ENCODE data around the gene OBP2B.
"Not testable (repeated sequence)": the region's sequence is repeated elsewhere in the genome, so short reads cannot be mapped to it uniquely, and the experiment has no call there.

The OBP2B gene

DNA sequence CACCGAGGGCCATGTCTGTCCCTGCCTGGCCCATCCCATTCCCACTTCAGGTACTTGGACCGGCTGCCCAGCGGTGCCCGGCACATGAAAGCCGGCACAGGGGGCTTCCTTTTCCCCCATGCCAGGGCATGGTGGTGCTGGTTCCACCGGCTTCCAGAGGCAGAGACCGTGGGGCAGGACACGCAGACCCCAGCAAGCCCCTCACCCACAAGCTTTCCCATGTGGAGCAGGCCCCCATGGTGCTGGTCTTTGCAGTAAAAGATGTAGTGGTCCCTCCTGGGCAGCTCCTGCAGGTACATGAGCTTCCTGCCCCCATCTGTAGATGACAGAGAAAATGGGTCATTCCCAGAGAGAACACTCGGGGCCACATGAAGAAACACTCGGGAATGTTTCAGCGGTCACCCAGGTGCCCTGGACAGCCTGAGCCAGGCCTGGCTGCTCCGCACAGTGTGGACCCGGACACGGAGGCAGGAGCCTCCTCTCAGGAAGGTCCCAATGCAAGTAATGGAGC is 2.0 kb downstream of the OBP2B start:
- Histone ChIP-seq H3K27ac (ENCODE audit: low read length) (no peak overlapping the region), H3K4me3 (ENCODE audit: low read length) (no peak overlapping the region), H3K36me3 (ENCODE audit: control insufficient read depth, insufficient read depth, low read length) (no peaks in the 10 kb centered on the region), H3K27me3 (ENCODE audit: control insufficient read depth, insufficient read depth, low read length) (peaks cover 9% of the 10 kb centered on the region), H3K9me3 (ENCODE audit: control insufficient read depth, insufficient read depth, low read length) (no peaks in the 10 kb centered on the region), H3K4me1 (ENCODE audit: control insufficient read depth, insufficient read depth, low read length) (no peaks in the 10 kb centered on the region)
- DNase-seq (ENCODE audit: low read depth, low spot score) = no peak
- no CpG with 5 or more reads among the region's 14 CpGs for WGBS (ENCODE audit: insufficient coverage, insufficient read length)

DNA sequence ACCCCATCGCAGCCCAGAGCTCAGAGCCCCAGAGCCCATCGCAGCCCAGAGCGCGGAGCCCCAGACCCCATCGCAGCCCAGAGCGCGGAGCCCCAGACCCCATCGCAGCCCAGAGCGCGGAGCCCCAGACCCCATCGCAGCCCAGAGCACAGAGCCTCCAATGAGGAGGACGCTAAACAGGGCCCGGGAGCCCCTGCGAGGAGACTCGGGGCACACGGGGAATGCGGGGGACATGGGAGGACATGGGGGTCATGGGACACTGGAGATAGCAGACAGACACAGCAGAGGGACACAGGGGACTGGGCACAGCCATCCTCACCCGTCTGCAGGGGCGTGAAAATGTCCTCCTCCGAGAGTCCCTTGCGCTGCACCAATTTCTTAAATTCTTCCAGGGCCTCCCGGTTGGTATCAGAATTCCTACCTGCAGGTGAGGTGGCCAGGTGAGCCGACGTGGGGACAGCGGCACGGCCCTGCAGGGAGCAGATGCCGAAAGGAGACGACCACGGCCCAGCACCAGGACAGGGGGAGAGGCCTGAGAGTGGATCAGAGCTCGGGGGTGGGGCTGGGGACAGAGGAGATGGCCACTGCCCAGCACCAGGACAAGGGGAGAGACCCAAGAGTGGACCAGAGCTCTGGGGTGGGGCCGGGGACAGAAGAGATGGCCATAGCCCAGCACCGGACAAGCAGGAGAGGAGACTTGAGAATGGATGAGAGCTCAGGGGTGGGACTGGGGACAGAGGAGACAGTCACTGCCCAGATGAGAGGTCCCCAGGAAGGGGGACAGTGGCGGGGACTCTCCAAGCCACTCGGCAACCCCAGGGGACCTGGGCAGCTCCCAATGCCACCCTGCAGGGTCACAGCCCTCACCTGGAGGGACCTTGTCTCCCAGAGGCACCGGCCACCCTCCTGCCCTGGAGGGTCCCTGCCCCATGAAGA is 2.8 kb downstream of the OBP2B start:
- Histone ChIP-seq H3K27me3 (ENCODE audit: control insufficient read depth, insufficient read depth, low read length) (peaks cover 8% of the 10 kb centered on the region), H3K9me3 (ENCODE audit: control insufficient read depth, insufficient read depth, low read length) (no peaks in the 10 kb centered on the region), H3K4me3 (ENCODE audit: low read length) (no peak overlapping the region), H3K27ac (ENCODE audit: low read length) (no peak overlapping the region), H3K4me1 (ENCODE audit: control insufficient read depth, insufficient read depth, low read length) (no peaks in the 10 kb centered on the region), H3K36me3 (ENCODE audit: control insufficient read depth, insufficient read depth, low read length) (no peaks in the 10 kb centered on the region)
- no CpG with 5 or more reads among the region's 35 CpGs for WGBS (ENCODE audit: insufficient coverage, insufficient read length)
- no peak for DNase-seq (ENCODE audit: low read depth, low spot score)

DNA sequence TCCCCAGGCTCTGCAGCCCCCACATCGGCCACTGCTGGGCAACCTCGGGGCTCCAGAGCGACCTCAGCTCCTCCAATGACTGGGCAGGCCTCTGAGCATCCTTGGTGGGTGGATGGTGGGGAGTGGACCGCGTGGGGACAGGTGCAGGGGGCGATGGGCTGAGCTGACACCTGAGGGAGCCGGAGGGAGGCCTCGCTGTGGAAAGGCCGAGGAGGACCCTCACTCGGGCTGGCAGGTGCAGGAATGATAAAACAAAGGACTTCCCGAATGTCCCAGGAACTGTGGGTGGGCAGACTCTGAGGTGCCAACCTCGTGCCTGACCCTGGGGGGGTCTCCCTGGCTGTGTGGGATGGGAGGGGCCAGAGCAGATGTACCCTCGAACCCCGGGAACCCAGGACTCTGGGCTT is 3.6 kb downstream of the OBP2B start:
- H3K4me3 ChIP-seq (ENCODE audit: low read length); H3K27me3 ChIP-seq (ENCODE audit: control insufficient read depth, insufficient read depth, low read length); H3K36me3 ChIP-seq (ENCODE audit: control insufficient read depth, insufficient read depth, low read length); H3K27ac ChIP-seq (ENCODE audit: low read length); DNase-seq (ENCODE audit: low read depth, low spot score); H3K9me3 ChIP-seq (ENCODE audit: control insufficient read depth, insufficient read depth, low read length); H3K4me1 ChIP-seq (ENCODE audit: control insufficient read depth, insufficient read depth, low read length): not testable (repeated sequence)
- no CpG with 5 or more reads among the region's 14 CpGs for WGBS (ENCODE audit: insufficient coverage, insufficient read length)

DNA sequence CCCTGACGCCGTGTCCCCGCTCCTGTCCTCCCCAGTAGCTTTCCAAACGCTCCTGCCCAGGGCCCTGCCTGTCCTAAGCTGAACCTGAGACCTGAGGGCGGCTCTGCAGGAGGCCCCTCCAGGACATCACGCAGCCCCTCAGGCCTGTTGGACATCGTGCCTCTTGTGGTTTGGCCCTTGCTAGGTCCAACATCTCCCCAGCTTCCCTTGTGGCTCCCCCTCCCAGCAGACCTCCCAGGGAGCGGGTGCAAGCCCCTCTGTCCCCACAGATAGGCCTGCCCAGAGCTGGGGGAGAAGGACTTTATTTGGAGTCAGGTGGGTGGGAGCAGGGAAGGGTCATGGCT is 4.1 kb downstream of the OBP2B start:
- Histone ChIP-seq H3K27ac (ENCODE audit: low read length) (no peak overlapping the region), H3K4me1 (ENCODE audit: control insufficient read depth, insufficient read depth, low read length) (no peaks in the 10 kb centered on the region), H3K9me3 (ENCODE audit: control insufficient read depth, insufficient read depth, low read length) (no peaks in the 10 kb centered on the region), H3K27me3 (ENCODE audit: control insufficient read depth, insufficient read depth, low read length) (peaks cover 4% of the 10 kb centered on the region; the same call in 1 of the 2 replicates), H3K4me3 (ENCODE audit: low read length) (no peak overlapping the region), H3K36me3 (ENCODE audit: control insufficient read depth, insufficient read depth, low read length) (no peaks in the 10 kb centered on the region)
- WGBS (ENCODE audit: insufficient coverage, insufficient read length) = no CpG with 5 or more reads among the region's 8 CpGs
- no peak for DNase-seq (ENCODE audit: low read depth, low spot score)

DNA sequence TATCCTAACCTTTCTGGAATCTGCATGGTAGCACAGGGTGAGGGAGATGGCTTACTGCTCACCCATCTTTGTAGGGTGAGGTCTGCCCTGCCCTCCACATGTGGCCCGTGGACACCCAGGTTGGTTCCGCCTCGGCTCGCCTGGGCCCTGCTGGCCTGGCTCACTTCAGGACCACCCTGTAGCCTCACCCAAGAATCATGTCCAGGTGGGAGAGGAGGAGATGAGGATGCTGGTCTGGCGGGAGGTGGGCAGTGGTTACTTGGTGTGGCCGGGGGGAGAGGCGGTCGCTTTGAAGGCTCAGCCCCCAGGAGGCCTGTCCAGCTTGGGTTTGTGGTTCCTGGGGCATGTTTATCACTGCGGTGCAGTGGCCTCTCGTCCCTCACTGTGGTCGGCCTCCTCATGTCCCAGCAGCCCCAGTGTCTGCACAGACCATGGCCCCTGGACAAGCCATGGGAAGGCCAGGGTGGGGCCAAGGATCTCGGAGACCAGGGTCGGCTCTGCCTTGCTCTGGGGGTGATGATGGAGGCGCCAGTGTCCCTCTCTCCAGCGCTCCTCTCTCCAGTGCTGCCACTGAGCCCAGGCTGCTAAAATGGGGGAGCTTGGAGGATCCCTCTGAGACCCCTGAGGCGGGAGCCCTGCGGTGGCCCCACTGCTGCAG is 4.6 kb downstream of the OBP2B start:
- Histone ChIP-seq H3K4me3 (ENCODE audit: low read length) (no peak overlapping the region), H3K36me3 (ENCODE audit: control insufficient read depth, insufficient read depth, low read length) (no peaks in the 10 kb centered on the region), H3K4me1 (ENCODE audit: control insufficient read depth, insufficient read depth, low read length) (no peaks in the 10 kb centered on the region), H3K9me3 (ENCODE audit: control insufficient read depth, insufficient read depth, low read length) (no peaks in the 10 kb centered on the region), H3K27me3 (ENCODE audit: control insufficient read depth, insufficient read depth, low read length) (peaks cover 4% of the 10 kb centered on the region; the same call in 1 of the 2 replicates), H3K27ac (ENCODE audit: low read length) (no peak overlapping the region)
- DNase-seq (ENCODE audit: low read depth, low spot score) = no peak
- no CpG with 5 or more reads among the region's 17 CpGs for WGBS (ENCODE audit: insufficient coverage, insufficient read length)

DNA sequence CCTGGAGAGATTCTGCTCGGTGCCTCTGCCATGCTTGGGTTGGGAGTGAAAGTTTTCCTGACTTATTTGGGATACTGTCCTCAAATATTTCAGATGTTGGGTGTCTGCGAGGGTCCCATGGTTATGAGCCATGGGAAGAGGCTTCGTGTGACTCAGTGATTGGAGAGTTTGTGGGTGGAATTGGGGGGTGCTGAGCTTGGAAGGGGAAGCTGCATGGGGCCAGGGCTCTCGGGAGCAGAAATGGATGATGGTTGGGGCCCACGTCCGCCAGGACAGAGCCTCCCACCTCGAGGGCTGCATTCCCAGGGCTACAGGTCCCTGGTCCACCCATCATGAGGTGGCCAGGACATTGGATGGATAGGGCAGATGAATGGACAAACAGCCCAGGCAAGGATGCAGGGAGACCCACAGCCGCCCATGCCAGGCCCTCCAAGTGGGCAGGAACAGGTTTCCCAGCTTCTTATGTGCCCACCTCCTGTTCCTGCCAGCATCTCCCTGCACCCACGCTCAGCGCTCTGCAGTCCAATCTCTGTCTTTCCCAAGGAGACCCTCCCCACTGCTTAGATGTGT is 5.5 kb downstream of the OBP2B start:
- no peaks in the 10 kb centered on the region for H3K4me1 ChIP-seq (ENCODE audit: control insufficient read depth, insufficient read depth, low read length)
- H3K4me3 ChIP-seq (ENCODE audit: low read length) = no peak overlapping the region
- no peak overlapping the region for H3K27ac ChIP-seq (ENCODE audit: low read length)
- no peak for DNase-seq (ENCODE audit: low read depth, low spot score)
- WGBS (ENCODE audit: insufficient coverage, insufficient read length) = no CpG with 5 or more reads among the region's 10 CpGs
- peaks cover 4% of the 10 kb centered on the region; the same call in 1 of the 2 replicates for H3K27me3 ChIP-seq (ENCODE audit: control insufficient read depth, insufficient read depth, low read length)
- no peaks in the 10 kb centered on the region for H3K9me3 ChIP-seq (ENCODE audit: control insufficient read depth, insufficient read depth, low read length)
- H3K36me3 ChIP-seq (ENCODE audit: control insufficient read depth, insufficient read depth, low read length) = no peaks in the 10 kb centered on the region

DNA sequence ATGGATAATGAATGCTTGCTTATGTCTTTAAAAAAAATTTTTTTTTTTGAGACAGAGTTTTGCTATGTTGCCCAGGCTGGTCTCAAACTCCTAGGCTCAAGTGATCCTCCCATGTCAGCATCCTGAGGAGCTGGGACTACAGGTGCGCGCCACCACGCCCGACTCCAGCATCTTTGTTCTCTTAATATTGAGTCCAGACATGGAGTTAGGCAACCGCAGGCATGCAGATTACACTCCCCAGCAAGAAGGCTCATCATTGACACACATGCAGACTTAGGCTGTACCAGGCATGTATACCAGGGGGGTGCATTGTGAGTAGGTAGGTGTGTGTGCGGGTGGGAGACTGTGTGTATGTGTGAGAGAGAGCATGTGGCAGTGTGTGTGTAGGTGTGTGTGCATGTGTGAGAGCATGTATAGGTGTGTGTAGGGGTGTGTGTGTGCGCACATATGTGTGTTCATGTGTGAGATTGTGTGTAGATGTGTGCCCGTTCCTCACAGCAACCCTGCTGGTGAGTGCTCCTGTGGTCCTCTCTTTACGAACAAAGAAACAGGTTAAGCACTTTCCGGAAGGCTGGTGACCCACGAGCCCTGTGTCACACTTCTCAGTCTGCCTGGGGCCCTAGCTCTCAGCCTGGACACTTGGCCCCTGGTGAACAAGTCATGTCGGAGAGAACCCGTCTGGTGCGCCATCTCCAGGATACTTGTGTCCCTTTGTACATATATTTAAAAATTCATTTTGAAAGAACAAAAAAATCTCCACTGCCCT is 6.2 kb downstream of the OBP2B start:
- Histone ChIP-seq H3K27me3 (ENCODE audit: control insufficient read depth, insufficient read depth, low read length) (peaks cover 4% of the 10 kb centered on the region; the same call in 1 of the 2 replicates), H3K9me3 (ENCODE audit: control insufficient read depth, insufficient read depth, low read length) (no peaks in the 10 kb centered on the region), H3K4me3 (ENCODE audit: low read length) (no peak overlapping the region), H3K4me1 (ENCODE audit: control insufficient read depth, insufficient read depth, low read length) (no peaks in the 10 kb centered on the region), H3K36me3 (ENCODE audit: control insufficient read depth, insufficient read depth, low read length) (no peaks in the 10 kb centered on the region), H3K27ac (ENCODE audit: low read length) (no peak overlapping the region)
- no peak for DNase-seq (ENCODE audit: low read depth, low spot score)
- no CpG with 5 or more reads among the region's 14 CpGs for WGBS (ENCODE audit: insufficient coverage, insufficient read length)

DNA sequence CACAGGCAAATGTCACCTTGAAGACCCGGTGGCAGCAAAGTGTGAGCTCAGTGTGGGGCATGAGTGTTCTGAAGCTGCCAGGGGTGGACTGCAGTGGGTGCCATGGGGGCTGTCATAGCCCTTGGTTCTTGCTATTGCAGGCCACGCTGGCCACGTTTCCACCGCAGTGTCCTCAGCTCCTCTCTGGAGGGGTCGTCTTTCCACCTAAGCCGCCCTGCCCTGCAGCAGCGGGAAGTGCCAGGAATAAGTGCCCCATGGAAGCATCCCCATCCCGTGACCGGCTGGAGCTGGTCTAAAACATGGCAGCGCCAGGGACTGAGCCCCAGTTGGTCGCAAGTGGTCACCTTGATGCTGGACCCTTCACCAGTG is 6.9 kb downstream of the OBP2B start:
- no peaks in the 10 kb centered on the region for H3K4me1 ChIP-seq (ENCODE audit: control insufficient read depth, insufficient read depth, low read length)
- DNase-seq (ENCODE audit: low read depth, low spot score) = no peak
- peaks cover 4% of the 10 kb centered on the region; the same call in 1 of the 2 replicates for H3K27me3 ChIP-seq (ENCODE audit: control insufficient read depth, insufficient read depth, low read length)
- H3K4me3 ChIP-seq (ENCODE audit: low read length) = no peak overlapping the region
- no CpG with 5 or more reads among the region's 11 CpGs for WGBS (ENCODE audit: insufficient coverage, insufficient read length)
- H3K36me3 ChIP-seq (ENCODE audit: control insufficient read depth, insufficient read depth, low read length) = no peaks in the 10 kb centered on the region
- no peak overlapping the region for H3K27ac ChIP-seq (ENCODE audit: low read length)
- H3K9me3 ChIP-seq (ENCODE audit: control insufficient read depth, insufficient read depth, low read length) = no peaks in the 10 kb centered on the region

DNA sequence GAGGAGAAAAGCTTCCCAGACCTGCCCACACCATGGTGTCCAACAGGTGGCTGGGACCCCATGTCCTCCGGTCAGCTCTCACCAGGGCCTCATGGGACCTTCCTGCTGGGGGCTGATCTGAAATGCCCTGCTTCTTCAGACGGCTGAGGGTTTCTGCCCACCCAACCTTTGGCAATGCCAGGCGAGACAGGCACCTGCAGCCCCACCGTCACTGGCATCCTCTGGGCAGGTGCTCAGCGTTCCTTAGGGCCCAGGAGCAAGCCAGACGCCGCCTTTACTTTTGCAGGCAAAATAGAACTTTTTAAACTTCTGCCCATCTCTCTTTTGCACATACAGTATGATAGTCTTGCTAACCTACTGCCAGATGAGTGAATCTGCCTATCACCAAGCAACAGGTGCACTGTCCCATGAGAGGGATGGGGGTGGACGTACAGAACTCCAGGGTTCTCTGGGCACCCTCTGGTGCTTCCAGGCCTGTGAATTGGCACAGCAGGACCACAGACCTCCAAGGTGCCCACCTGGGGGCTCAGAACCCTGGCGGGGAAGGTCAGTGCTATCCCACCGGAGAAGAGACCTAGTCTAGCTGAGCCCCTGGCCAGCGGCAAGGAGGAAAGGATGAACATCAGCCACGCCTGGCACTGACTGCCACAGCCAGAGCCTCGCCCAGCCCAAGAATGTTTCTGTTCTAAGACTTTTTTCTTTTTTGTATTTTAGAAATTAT is 7.5 kb downstream of the OBP2B start:
- H3K36me3 ChIP-seq (ENCODE audit: control insufficient read depth, insufficient read depth, low read length) = no peaks in the 10 kb centered on the region
- H3K4me1 ChIP-seq (ENCODE audit: control insufficient read depth, insufficient read depth, low read length) = no peaks in the 10 kb centered on the region
- DNase-seq (ENCODE audit: low read depth, low spot score) = no peak
- WGBS (ENCODE audit: insufficient coverage, insufficient read length) = no CpG with 5 or more reads among the region's 13 CpGs
- no peaks in the 10 kb centered on the region for H3K9me3 ChIP-seq (ENCODE audit: control insufficient read depth, insufficient read depth, low read length)
- no peak overlapping the region for H3K27ac ChIP-seq (ENCODE audit: low read length)
- no peak overlapping the region for H3K4me3 ChIP-seq (ENCODE audit: low read length)
- H3K27me3 ChIP-seq (ENCODE audit: control insufficient read depth, insufficient read depth, low read length) = peaks cover 1% of the 10 kb centered on the region; the same call in 1 of the 2 replicates
